Aorta (tissue), 5 donors: ENCODE results near the gene PRR15L. TPM values are rescaled to one million over a fixed set of nuclear protein-coding genes. Genes with fewer than 3 reads are reported as not detected.

ENCODE experiments used
- ATAC-seq: fragments of 200-7000 bp; cut with Tn5 transposase; one replicate; pipeline ENCODE4 v1.9.1; 2022; ENCODE audit warnings: moderate library complexity; ENCODE audit not compliant: low FRiP score
- DNase-seq, 2 donors: peaks; one replicate each; pipeline ENCODE4 v3.0.0-alpha.2; 2020
- H3K27ac ChIP-seq, 2 donors: one replicate each; pipeline ENCODE4 v1.5.1; 2013; ENCODE audit warnings: low read length in 2 of 2, mild to moderate bottlenecking in 2 of 2, moderate library complexity in 2 of 2, control low read depth in 1 of 2, inconsistent platforms in 1 of 2, low read depth in 1 of 2
- H3K27me3 ChIP-seq, 2 donors: one replicate each; pipeline ENCODE4 v1.6.1; 2013; ENCODE audit warnings: control low read depth in 1 of 2, low read length in 1 of 2, mild to moderate bottlenecking in 1 of 2, moderate library complexity in 1 of 2; ENCODE audit not compliant: insufficient read depth in 2 of 2, control insufficient read depth in 1 of 2
- H3K36me3 ChIP-seq, 2 donors: one replicate each; pipeline ENCODE4 v1.6.1; 2013; ENCODE audit warnings: control low read depth in 1 of 2, low read length in 1 of 2, mild to moderate bottlenecking in 1 of 2; ENCODE audit not compliant: insufficient read depth in 2 of 2, control insufficient read depth in 1 of 2
- H3K4me1 ChIP-seq, 2 donors: one replicate each; pipeline ENCODE4 v1.6.1; 2013; ENCODE audit warnings: low read length in 2 of 2, control low read depth in 1 of 2, mild to moderate bottlenecking in 1 of 2, moderate library complexity in 1 of 2; ENCODE audit not compliant: insufficient read depth in 2 of 2, control insufficient read depth in 1 of 2
- H3K4me3 ChIP-seq, 2 donors: one replicate each; pipeline ENCODE4 v1.5.1; 2013; ENCODE audit warnings: low read length in 2 of 2, control low read depth in 1 of 2, mild to moderate bottlenecking in 1 of 2
- H3K9me3 ChIP-seq: one replicate; pipeline ENCODE4 v1.6.1; 2013; ENCODE audit warnings: mild to moderate bottlenecking, low read length; ENCODE audit not compliant: control insufficient read depth
- WGBS, 2 donors: extraction: QIAGEN DNeasy Blood & Tissue Kit; methylation state at CpG; one replicate each; pipeline ENCODE4 v1.1.7; 2013; 5-methylcytosine and 5-hydroxymethylcytosine counted together
- intact Hi-C, 2 donors: fragments of 100-400 bp; cut with DNase I; formaldehyde crosslinking; loops; one replicate each; pipeline versions ENCODE4 v1.14.2 to v1.15.0; 2022
- polyA plus RNA-seq, 2 donors: library from polyadenylated mRNA; stranded (reverse); fragments of 200-250 nt; gene quantifications; one replicate each; pipeline ENCODE4 v1.2.3, GENCODE V29; 2013
- total RNA-seq, 2 donors: library from RNA; stranded (reverse); fragmentation: NEBNext Ultra II Directional; extraction: Animal tissue kit (Norgen Biotek cat#: 25700); gene quantifications; one replicate each; pipeline ENCODE4 v1.2.1, GENCODE V29; 2021
- donor health status: healthy with polysubstance abuse.
- donor health status: Bipolar disorder and iron deficiency.
- donor health status: DM: no; HTN: no; CAD: no.
- donor health status: DM: no; HTN: no; CAD: no.
- donor health status: DM: yes; HTN: yes; CAD: no.

Gene PRR15L
- total and polyA plus RNA-seq, 4 donors: 0.87 to 43.5 TPM; not detected in 2

DNA sequence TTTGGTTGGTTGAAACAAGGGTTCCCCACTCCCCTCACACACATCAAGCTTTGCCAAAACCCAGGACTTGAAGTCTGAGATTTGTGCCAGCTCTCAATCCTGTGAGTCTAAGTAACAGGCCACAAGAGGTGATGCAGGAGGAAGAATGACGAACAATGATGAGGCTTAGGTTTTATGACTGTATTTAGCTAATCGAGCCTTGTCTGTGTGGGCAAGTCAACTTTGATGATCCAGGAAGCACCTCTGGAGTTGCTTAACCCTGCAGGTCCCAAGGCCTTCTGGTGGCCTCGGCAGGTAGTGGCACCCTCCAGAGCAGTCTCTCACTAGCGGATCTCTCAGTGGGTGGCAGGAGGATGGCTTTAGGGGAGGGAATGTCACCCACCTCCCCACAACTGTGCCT is 41.9 kb upstream of the PRR15L start:
- Histone ChIP-seq H3K4me3 (no peak overlapping the region), H3K4me1 (no peaks in the 10 kb centered on the region), H3K27me3 (no peaks in the 10 kb centered on the region), H3K27ac (no peak overlapping the region), H3K36me3 (no peaks in the 10 kb centered on the region), H3K9me3 (no peaks in the 10 kb centered on the region)
- intact Hi-C loops: no loop called here
- DNase-seq (no peak), ATAC-seq (no peak)
- 60 to 65% methylated on average over 4 of the region's 4 CpGs for WGBS, 2 donors

DNA sequence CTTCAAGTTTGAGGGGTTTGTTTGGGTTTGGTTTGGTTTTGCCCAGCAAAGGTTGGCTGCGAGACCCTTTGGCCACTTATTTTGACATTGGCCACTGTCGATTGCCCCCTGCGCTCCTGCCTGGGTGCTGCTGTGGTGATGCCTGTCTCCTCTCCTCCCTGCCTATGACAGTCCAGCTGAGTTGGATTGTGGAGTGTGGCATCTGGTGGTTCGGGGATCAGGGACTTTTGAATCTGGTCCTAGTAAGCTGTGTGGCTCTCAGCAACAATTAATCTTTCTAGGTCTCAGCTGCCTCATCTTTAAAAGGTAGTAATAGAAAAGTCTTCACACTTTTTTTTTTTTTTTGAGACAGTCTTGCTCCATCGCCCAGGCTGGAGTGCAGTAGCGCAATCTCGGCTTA is 40.4 kb upstream of the PRR15L start:
- WGBS, 2 donors: 91 to 95% methylated on average over 7 of the region's 7 CpGs
- ATAC-seq: no peak

DNA sequence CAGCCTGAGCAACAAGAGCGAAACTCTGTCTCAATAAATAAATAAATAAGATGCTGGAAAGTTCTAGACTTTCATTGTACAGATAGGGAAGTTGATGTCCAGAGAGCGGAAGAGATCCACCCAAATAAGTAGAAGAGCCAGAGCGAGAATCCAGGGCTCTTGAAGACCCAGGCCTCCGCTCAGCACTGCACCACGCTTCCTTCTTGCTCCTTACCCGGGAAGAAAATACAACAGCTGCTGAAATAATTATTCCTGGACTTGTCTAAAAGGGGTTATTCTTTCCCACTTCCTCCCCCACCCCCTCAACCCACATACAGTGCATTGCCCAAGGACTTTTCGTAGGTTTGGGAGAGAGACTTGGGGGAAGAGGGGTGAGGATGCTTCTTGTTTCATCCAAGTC is 39.9 kb upstream of the PRR15L start:
- ATAC-seq (no peak), DNase-seq (no peak)
- WGBS, 2 donors: 79 to 84% methylated on average over 7 of the region's 7 CpGs
- intact Hi-C loops: no loop called here
- Histone ChIP-seq H3K27me3 (no peaks in the 10 kb centered on the region), H3K4me3 (no peak overlapping the region), H3K27ac (no peak overlapping the region), H3K9me3 (no peaks in the 10 kb centered on the region), H3K4me1 (no peaks in the 10 kb centered on the region), H3K36me3 (no peaks in the 10 kb centered on the region)

More for the DNA sequence above, 40.4 kb upstream of the PRR15L start:
- Histone ChIP-seq H3K9me3 (no peaks in the 10 kb centered on the region), H3K27me3 (no peaks in the 10 kb centered on the region), H3K27ac (no peak overlapping the region), H3K4me3 (no peak overlapping the region), H3K4me1 (no peaks in the 10 kb centered on the region), H3K36me3 (no peaks in the 10 kb centered on the region)
- no peak for DNase-seq
- intact Hi-C loops: no loop called here

DNA sequence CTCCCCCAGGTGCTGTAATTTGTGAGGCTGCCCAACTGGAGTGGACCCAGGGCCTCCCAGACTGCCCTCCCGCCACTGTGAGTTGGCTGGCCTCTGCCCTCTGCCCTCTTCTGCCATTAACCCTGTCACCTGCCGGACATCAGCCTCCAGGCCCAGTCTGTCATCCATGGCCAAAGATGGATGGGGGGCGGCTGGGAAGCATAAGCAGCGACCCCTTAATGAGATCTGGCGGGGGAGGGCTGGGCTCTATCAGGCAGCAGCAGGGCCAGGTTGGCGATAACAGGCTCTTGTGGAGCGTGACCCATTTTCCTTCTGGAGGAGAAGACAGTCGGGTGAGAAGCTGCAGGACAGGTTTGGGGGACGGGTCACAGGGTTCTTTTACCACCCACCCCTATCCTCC is 38.5 kb upstream of the PRR15L start:
- ATAC-seq (no peak), DNase-seq (no peak)
- no peak overlapping the region for H3K27ac ChIP-seq
- H3K4me1 ChIP-seq: no peaks in the 10 kb centered on the region
- intact Hi-C loops: no loop called here
- no peak overlapping the region for H3K4me3 ChIP-seq
- 73 to 81% methylated on average over 9 of the region's 9 CpGs for WGBS, 2 donors
- H3K27me3 ChIP-seq: no peaks in the 10 kb centered on the region
- no peaks in the 10 kb centered on the region for H3K9me3 ChIP-seq
- H3K36me3 ChIP-seq: no peaks in the 10 kb centered on the region

DNA sequence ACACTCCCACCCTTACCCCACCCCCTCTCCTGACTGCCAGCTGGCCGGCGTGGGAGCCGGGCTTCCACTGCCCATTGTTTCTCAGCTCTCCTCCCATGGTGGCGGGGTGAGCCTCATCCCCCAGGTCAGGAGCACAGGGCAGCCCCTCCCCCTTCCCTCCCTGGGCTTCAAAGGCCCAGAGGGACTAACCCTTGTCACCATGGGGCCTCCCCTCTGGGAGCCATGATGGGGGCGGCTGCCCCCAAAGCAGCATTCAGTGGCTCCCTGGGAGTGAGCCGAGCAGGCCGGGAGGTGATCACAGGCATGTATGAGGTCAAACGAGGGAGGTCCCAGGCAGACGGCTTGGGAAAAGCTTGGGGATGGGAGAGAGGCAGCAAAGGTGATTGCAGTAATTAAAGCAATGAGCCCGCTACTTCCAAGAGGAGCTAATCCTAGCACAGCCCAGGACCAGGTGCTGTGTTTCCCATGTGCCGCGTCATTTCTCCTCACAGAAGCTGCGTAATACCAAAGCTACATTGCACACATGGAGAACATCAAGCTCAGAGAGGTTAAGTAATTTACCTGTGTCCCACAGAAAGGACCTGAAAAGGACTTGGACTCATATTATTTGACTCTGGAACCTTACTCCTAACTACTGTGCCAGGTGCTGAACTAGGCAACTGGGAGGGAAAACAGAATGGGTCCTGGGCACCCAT is 37.7 kb upstream of the PRR15L start:
- DNase-seq (no peak), ATAC-seq (no peak)
- Histone ChIP-seq H3K27me3 (no peaks in the 10 kb centered on the region), H3K36me3 (no peaks in the 10 kb centered on the region), H3K4me1 (no peaks in the 10 kb centered on the region), H3K27ac (no peak overlapping the region), H3K9me3 (no peaks in the 10 kb centered on the region), H3K4me3 (no peak overlapping the region)
- WGBS, 2 donors: 78 to 86% methylated on average over 13 of the region's 13 CpGs
- intact Hi-C loops: no loop called here

DNA sequence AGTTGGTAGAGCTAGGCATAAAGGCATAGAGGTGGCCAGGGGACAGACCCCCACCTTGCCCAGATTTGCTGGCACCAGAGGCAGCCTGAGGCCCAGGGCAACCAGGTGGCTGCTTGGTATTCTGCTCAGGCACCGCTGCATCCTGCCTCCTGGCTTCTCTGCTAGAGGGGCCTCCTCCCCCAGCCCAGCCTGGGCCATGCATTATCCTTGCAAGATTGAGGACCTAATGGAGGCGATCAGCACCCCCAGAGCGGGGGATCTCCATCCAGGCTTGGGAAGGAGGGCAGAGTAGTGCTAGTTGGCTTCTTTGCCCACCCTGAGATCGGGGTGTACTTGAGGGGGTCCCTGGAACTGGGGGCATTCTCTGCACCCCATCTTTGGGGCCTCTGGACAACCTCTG is 37.0 kb upstream of the PRR15L start:
- ATAC-seq: no peak
- H3K27me3 ChIP-seq: no peaks in the 10 kb centered on the region

DNA sequence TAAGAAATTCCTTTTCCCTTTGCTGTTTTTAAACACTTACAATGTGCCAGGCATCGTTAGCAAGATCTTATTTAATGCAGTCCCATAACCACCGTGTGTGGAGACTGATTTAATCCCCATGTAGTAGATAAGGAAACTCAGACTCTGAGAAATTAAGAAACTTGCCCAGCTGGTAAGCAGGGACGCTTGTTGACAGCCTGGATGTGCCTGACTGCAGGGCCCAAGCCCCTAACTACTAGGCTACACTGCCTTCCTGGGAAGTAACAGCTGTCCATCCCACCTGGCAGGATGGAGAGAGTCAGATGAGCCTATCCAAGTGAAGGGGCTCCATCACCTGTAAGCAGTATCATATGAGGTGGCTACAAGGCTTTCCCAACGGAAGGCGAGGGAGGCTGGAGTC is 36.3 kb upstream of the PRR15L start:
- no peaks in the 10 kb centered on the region for H3K9me3 ChIP-seq
- WGBS, 2 donors: 80 to 82% methylated on average over 5 of the region's 5 CpGs
- H3K36me3 ChIP-seq: no peaks in the 10 kb centered on the region
- H3K4me1 ChIP-seq: no peaks in the 10 kb centered on the region
- ATAC-seq: no peak
- no peak overlapping the region for H3K27ac ChIP-seq
- H3K4me3 ChIP-seq: no peak overlapping the region
- DNase-seq: no peak
- H3K27me3 ChIP-seq: no peaks in the 10 kb centered on the region
- intact Hi-C loops: no loop called here

More for the DNA sequence above, 37.0 kb upstream of the PRR15L start:
- H3K27ac ChIP-seq: no peak overlapping the region
- intact Hi-C loops: no loop called here
- no peak for DNase-seq
- no peaks in the 10 kb centered on the region for H3K4me1 ChIP-seq
- 83 to 84% methylated on average over 4 of the region's 4 CpGs for WGBS, 2 donors
- no peak overlapping the region for H3K4me3 ChIP-seq
- H3K36me3 ChIP-seq: no peaks in the 10 kb centered on the region
- H3K9me3 ChIP-seq: no peaks in the 10 kb centered on the region

DNA sequence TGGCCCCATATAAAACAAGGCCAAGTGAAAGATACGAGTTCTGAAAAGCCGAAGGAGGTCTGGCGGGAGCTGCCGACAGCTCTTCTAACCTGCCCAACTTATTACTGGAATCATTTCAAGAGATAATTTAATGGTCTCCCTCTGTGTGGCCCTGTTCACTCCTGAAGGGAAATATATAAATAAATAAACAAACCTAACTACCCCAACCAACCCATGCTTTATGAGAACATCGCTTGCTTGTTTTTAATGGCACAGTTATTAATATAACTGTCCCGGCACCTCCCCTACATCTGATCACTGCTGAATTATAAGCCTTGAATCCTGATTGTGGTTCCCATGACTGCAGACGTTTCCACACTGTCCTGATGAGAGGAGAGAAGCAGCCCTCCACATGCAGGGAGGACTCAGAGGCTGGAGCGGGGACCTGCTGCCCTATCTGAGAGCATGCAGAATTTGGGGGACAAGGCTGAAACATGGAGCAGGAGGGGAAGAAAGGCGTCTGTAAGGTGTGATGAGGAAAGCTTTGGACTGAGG is 35.4 kb upstream of the PRR15L start:
- Histone ChIP-seq H3K4me1 (no peaks in the 10 kb centered on the region), H3K4me3 (no peak overlapping the region), H3K9me3 (no peaks in the 10 kb centered on the region), H3K36me3 (no peaks in the 10 kb centered on the region), H3K27ac (no peak overlapping the region), H3K27me3 (no peaks in the 10 kb centered on the region)
- WGBS, 2 donors: 78% methylated on average over 8 to 9 of the region's 9 CpGs
- intact Hi-C loops: no loop called here
- DNase-seq (no peak), ATAC-seq (no peak)

DNA sequence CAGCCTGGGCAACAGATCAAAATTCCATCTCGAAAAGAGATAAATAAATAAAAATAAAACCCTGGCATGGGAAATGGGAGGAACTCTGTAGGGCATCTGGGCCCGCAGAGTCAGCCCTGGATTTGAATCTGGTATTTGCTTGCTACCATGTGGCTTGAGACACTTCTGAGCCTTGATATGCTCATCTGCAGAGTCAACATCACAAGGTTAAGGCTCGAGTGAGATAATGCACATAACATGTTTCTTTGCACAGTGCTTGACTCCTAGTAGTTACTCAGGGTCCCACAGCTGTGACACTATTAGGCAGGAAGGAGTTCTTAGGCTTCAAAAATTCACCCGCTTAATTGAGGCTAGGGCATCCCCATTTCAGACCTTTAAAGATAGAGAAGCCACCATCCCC is 34.5 kb upstream of the PRR15L start:
- no peak overlapping the region for H3K27ac ChIP-seq
- 75 to 76% methylated on average over 4 of the region's 4 CpGs for WGBS, 2 donors
- no peak for ATAC-seq
- no peaks in the 10 kb centered on the region for H3K9me3 ChIP-seq
- no peaks in the 10 kb centered on the region for H3K36me3 ChIP-seq
- intact Hi-C loops: no loop called here
- H3K27me3 ChIP-seq: no peaks in the 10 kb centered on the region
- DNase-seq: no peak
- no peak overlapping the region for H3K4me3 ChIP-seq
- H3K4me1 ChIP-seq: no peaks in the 10 kb centered on the region
